NCI-H146 treated with DMSO at 0.1 percent for 48 hours (cell line): ENCODE measurements around the gene PARD6B.
"Not testable (repeated sequence)": the region's sequence is repeated elsewhere in the genome, so short reads cannot be mapped to it uniquely, and the experiment has no call there.

Source experiments
- DNase-seq: peaks from one replicate; lab custom pipeline; 2025; ENCODE audit not compliant: unreplicated experiment; lab: John Stamatoyannopoulos, UW

Gene PARD6B

DNA sequence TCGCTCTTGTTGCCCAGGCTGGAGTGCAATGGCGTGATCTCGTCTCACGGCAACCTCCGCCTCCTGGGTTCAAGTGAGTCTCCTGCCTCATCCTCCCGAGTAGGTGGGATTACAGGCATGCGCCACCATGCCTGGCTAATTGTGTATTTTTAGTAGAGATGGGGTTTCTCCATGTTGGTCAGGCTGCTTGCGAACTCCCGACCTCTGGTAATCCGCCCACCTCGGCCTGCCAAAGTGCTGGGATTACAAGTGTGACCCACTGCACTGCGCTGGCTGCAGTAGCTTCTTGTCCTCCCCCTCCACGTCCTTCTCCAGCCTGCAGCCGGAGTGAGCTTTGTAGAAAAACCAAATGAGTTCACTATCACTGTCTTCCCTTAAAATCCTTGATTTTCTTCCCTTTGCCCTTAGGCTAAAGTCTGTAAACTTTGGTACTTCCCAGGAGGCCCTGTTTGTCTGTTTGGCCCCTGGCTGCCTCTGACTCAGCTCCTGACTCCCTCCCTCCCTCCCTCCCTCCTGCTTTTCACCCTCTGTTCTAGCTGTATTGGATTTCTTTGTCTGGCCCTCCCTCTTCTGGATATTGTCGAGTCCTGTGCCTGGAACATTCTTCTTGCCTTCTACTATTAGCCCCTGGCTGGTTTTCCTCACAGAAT lies 12.9 kb downstream of the PARD6B start:
- DNase-seq = no peak

DNA sequence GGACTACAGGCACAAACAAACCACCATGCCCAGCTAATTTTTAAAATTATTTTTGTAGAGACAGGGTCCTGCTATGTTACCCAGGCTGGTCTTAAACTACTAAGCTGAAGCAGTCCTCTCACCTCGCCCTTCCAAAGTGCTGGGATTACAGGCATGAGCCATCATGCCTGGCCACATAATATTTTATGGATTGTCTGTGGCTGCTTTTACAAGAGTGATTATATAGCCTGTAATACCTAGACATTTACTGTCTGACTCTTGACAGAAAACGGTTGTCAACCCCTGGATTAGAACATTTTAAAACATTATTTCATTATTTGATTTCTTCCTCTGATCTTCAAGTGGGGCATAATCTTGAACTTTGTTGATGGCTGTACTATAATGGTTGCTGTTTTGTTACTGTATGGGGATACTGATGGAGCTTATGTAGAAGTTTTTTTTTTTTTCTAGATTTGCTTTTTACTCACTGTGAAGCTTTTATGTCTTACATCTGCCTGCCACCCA lies 14.3 kb downstream of the PARD6B start:
- DNase-seq = no peak

DNA sequence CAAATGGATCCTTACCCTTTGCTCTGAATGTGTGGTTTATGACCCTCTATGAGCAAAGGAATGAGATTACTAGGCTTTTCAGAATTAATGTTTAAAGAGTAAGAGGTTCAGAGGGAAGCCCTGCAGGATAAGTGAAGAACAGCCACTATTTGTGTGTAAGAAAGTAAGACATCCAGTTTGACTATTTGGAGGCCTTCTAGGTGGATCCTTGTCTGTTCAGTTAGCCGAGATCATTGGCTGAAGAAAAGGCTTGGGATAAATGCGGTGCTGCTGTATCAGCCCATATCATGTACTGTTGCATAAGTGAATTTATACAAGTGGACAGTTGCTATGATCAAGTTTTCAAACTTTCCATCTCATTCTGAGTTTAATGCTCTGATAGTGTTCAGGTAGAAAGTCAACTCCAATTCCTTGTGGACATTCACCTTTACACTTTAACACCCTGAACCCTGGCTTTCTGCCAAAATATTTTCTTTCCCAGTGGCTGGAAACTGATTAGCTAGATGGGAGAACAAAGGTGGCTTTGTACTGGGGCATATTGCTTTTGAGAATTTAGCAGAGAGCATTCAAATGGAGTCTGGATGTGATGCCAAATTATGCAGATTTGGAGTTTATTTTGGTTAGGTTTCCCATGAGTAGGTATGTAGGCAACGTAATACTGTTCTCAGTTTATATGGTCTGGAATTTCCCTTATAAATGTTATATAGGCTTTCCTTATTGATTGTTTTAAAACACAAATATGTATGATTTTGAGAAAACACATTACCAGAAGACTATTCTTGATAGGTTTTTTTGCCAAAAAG lies 15.0 kb downstream of the PARD6B start:
- no peak for DNase-seq

DNA sequence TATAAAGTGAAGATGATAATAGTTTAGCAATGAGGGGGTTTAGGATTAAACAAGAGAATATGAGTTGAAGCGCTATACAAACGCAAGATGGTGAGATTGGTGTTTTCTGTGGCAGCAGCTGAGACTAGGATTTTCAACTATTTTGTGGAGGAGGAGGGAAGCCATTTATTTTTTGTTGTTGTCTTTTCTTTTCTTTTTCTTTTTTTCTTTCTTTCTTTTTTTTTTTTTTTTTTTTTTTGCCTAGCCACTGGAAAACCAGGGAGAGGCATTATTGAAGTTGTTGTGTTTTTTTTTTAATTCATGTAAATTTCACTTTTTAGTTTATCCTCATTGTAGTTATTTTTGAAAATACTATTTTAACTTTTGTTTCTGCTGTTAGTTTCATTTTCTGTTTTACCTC lies 15.9 kb downstream of the PARD6B start:
- no peak for DNase-seq

DNA sequence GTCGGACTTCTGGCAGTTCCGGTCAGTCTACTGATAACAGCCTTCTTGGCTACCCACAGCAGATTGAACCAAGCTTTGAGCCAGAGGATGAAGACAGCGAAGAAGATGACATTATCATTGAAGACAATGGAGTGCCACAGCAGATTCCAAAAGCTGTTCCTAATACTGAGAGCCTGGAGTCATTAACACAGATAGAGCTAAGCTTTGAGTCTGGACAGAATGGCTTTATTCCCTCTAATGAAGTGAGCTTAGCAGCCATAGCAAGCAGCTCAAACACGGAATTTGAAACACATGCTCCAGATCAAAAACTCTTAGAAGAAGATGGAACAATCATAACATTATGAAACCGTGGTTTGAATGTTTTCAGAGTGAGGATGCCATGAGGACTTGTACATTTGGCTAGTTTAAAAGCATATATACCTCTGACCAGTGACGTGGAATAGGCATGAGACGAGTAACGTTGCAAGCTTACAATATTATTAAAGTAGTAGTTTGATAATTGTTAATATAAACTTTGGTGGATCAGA lies 18.8 kb downstream of the PARD6B start:
- no peak for DNase-seq

DNA sequence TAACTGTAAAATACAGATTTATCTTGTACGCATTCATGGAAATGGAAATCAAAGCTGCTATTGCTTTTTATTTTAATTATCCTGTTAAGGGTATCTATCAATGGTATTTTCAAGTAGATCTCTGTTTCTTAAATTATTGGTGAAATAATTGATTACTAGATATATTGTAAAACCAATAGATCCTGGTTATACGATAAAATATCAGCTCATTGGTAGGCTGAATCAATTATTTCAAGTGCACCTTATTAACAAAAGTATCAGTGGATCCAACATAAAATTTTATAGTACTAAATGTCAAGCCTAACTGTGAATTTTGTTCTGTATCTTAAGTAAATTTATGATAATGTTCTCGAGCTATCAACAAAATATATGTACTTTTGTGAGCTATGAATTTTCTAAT lies 21.8 kb downstream of the PARD6B start:
- no peak for DNase-seq

DNA sequence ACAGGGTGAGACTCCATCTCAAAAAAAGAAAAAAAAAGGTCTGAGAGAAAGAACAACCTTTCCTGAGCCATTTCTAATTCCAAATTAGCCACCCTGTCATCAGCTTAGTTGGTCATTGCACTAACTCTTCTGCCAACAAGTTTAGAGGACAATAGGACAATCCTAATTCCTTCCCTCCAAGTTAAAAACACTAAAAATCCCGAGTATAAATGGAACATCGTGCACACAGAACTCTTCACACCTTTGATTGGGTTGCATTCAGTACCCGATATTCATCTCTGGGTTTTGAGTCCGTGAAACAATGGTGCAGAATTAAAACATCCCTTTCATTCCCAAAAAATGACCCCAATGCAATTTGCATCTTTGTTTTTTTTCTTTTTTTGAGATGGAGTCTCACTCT lies 23.0 kb downstream of the PARD6B start:
- no peak for DNase-seq

DNA sequence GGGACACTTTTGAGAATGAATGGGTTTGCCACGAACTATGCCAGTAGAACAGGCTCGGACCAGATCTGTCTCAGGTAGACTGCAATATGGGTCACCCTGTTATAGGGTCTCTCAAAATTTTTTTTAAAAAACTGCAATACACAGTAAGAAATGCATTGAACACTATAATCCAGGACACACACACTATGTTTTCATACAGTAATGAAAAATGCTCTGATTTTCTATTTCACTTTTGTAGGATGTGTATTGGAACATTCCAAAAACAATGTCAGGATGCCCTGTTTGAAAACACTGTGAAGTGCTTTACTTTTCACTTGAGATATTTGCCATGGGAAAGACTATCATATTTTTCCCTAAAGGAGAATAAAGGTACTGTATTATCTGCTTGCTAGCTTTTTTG lies 25.1 kb downstream of the PARD6B start:
- no peak for DNase-seq

DNA sequence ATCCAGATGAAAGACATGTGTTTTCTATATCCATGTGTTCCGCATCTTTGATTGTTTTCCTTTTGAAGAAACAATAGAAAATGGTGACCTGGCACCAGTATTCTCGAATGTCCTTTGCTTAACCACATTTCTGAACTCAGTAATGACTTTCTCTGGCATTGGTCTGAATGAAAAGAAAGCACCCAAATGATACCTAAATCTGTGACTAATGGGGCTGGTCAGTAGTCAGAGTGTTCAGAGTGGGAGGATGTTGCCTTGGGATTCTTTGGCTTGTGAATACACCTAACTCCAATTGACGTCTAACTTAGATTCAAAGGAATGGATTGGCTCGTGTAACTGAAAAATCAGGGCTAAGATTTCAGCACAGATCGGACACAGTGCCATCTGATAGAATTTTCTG lies 27.1 kb downstream of the PARD6B start:
- no peak for DNase-seq

DNA sequence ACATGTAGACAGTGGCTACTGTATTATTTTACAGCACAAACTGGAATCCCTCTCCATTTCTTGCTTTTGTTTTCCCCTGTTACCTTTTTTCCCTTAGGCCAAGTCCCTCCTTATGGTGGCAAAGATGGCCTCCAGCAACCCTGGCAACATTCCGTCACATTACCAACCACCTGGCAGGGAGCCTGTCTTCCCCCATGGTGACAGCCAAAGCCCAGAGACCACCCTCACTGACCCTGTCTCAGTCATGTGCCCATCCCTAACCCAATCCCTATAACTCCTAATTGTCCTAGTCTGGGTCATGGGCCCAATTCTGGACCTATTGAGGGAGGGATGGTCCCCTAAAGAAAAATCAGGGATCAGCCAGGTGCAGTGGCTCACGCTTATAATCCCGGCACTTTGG lies 27.6 kb downstream of the PARD6B start:
- DNase-seq = no peak

DNA sequence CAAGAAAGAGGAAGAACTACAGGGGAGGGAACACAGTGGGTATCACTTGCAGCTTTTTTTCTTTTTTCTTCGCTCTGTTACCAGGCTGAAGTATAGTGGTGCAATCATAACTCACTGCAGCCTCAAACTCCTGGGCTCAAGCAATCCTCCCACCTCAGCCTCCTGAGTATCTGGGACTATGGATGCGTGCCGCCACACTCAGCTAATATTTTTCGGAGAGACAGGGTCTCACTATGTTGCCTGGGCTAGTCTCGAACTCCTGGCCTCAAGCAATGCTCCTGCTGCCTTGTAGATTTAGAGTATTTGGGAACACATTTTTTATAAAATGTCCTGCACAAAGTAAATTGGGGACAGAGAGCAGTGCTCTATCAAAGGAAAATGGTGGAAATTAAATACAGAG lies 28.3 kb downstream of the PARD6B start:
- no peak for DNase-seq

DNA sequence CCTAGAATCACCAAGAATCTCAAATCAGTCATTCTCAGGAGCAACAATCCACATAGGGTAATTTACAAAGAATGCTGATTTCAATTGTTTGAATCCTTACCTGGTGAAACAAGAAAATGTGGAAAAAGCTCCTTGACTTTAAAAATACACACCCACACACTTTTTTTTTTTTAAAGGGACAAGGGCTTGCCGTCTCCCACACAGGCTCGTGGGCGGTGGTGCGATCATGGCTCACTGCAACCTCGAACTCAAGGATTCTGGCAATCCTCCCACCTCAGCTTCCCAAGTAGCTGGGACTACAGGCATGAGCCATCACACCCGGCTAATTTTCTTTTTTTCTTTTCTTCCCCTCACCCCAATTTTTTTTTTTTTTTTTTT lies 30.7 kb downstream of the PARD6B start:
- DNase-seq = no peak

DNA sequence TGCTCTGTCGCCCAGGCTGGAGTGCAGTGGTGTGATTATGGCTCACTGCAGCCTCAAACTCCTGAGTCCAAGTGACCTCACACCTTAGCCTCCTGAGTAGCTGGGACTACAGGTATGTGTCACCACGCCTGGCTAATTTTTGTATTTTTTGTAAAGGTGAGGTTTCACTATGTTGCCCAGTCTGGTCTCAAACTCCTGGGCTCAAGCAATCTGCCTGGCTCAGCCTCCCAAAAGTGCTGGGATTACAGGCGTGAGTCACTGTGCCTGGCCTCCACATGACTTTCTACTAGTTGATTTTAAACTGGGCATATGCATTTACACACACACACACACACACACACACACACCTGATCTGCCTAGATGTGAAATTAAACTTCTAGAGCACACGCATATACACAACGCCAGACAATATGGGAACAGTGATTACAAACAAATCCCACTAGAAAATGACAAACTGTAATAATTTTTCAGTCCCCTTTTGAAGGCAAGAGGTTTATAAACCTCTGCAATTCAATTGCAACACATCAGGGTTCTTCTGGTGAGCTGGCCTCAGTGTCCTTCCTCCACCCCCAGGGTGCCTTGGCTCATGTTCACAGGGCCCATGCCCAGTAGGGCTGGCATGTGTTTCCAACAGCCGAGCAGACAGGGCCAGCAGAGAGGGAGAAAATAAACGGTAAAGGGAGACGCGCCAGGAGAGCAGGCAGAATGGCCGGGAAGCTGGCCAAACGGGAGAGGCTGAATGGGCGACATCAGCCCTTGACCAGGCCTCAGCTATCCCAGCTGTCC lies 31.2 kb downstream of the PARD6B start:
- DNase-seq = no peak

DNA sequence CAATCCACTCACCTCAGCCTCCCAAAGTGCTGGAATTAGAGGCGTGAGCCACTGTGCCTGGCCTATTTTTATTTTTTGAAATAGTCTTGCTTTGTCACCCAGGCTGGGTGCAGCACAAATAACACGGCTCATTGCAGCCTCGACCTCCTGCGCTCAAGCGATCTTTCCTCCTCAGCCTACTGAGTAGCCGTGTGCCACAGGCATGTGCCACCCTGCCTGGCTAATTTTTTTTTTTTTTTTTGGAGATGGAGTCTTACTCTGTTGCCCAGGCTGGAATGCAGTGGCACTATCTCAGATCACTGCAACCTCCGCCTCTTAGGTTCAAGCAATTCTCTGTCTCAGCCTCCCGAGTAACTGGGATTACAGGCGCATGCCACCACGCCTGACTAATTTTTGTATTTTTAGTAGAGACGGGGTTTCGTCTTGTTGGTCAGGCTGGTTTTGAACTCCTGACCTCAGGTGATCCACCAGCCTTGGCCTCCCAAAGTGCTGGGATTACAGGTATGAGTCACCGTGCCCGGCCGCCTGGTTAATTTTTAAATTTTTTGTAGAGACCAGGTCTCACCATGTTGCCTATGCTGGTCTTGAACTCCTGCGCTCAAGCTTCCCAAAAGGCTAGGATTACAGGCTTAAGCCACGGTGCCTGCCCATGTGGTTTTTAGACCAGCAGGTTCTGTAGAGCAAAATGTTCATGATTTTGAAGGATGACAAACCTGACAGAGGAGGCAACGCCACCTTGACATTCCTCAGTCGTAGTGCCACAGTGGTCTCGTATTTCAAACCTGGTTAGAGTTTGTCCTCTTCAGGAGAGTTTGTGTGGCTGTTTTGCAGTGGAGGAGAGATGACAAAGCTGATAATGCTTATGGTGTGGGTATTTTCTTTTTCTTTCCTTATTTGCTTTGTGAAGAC lies 32.4 kb downstream of the PARD6B start:
- not testable (repeated sequence) for DNase-seq

DNA sequence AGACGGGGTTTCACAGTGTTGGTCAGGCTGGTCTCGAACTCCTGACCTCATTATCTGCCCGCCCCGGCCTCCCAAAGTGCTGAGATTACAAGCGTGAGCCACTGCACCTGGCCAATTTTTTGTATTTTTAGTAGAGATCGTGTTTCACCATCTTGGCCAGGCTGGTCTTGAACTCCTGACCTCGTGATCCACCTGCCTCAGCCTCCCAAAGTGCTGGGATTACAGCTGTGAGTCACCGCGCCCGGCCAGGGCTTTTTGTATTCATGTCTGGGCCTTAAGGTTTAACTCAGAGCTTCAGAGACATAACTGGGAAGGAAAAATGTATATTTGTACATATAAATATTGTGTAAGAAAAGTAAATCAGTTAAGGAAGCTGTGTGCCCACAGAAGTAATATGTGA lies 33.9 kb downstream of the PARD6B start:
- DNase-seq = not testable (repeated sequence)

DNA sequence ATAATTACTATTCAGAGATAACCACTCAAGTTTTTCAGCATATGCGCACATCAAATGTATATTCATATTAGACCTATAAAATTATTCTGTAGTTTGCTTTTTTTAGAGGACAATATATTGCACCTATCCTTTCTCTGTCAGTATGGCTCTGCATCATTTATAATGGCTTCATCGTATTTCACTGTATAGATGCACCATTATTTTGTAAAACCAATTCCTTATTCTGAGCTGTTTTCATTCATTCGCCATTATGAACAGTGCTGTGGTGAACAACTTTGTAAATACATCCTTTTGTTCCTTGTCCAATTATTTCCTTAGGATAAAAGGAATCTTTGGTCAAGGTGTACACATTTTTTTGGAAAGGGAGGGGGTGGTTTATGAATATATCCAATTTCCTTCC lies 34.3 kb downstream of the PARD6B start:
- DNase-seq = no peak

DNA sequence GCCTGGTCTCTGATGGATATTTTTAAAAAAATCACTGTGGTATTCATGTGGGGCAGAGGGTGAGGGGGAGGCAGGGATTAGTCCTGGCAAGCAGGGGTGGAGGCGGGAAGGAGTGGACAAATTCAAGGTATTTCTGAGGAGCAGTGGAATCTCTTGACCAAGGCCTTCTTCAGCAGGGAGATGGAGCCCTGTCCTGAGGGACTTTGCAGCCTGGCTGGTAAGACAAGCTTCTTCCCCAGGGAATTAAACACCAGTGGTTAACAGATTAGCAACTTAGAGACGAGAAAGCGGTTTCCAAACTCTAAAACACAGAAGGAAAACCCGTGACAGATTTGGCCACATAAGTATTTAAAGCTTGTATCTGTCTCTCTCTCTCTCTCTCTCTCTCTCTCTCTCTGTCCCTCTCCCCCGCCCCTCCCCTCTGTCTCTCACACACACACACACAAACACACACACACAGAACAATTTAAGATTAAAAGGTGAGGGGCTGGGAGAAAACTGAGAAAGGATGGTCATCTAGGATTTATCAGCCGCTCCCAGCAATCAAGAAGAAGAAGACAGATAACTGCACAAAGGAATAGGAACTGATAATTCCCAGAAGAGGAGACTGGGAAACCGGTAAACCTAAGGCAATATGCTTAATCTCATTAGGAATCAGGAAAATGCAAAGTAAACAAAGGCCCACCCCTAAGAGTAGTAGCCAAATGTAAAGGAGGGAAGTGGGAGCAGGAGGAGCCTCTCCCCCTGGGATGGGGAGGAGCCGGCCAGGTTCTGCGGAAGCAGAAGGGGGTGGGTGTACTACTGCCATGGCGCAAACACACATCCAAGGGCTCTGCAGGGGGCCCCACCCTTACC lies 35.8 kb downstream of the PARD6B start:
- not testable (repeated sequence) for DNase-seq

DNA sequence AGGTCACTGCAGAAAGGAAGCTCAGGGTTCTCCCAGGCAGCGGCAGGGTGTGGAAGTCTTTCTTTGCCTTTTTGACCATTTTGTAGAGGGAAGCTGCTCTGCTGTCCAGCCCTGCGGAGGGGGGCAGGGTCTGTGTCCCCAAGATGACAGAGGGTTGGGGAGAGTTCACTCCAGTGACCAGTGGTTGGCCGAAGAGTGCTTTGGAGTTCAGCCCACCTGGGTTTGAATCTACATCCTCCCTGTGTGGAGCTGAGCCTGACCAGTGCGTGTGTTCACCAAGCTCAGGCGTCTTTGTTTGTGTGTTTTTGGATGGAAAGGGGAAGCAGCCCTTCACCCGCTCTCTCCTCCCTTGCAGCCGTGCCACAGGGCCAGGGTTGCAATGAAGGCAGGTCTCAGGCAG lies 37.6 kb downstream of the PARD6B start:
- DNase-seq = not testable (repeated sequence)

DNA sequence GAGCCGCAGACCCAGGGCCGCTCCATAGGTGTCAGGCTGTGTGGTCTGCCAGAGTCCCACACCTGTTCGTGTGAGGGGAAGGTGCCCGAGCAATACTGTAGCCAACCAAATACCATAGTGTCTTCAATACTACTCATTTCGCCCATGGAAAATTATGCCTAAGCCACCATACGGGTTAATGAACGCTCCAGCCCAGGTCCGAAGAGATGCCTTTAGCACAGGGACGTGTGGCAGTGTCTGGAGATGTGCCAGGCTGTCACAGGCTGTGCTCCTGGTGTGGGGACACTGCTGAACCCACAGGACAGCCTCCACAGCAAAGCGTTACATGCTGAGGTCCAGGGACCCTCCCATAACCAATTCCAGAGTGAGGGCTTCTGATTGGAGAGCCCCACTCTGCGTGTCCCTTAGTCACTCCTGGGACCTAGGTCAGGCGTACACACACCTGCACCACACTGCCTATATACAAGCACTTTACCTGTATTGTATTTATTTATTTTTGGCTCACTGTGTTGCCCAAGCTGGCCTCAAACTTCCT lies 38.2 kb downstream of the PARD6B start:
- not testable (repeated sequence) for DNase-seq
